H1 (cell line): ENCODE results near the gene LRBA. TPM values are rescaled to one million over a fixed set of nuclear protein-coding genes. Genes with fewer than 3 reads are reported as not detected.

ENCODE experiments used
- CTCF ChIA-PET: fragments of 300-600 bp; sonication (Branson Sonifier 250); formaldehyde crosslinking; loops from one replicate; lab custom pipeline; 2021; ENCODE audit not compliant: partially characterized antibody; lab: Charles Lee
- POLR2A ChIA-PET: fragments of 300-600 bp; sonication (Branson Sonifier 250); formaldehyde crosslinking; loops from one replicate; lab custom pipeline; 2021; ENCODE audit warnings: inconsistent platforms; ENCODE audit not compliant: partially characterized antibody; lab: Charles Lee
- DNase-seq, 2 experiments: peaks; one replicate each; pipeline versions ENCODE4 v3.0.0 to v3.0.0-alpha.2; 2010 to 2022; ENCODE audit warnings: low spot score in 2 of 2, low read depth in 1 of 2, mixed read lengths in 1 of 2
- FAIRE-seq: peaks from 2 replicates; lab custom pipeline; 2011; peaks lifted over from hg19 to GRCh38; lab: Jason Lieb, UNC
- H2AFZ ChIP-seq: 2 replicates; pipeline ENCODE4 v1.8.1; 2012; ENCODE audit warnings: low read length, inconsistent platforms
- H2AK5ac ChIP-seq: 2 replicates; pipeline ENCODE4 v1.6.1; 2013; ENCODE audit warnings: low read depth, low read length
- H2BK120ac ChIP-seq: replicated peaks from 2 replicates; pipeline ENCODE3; 2013; ENCODE audit warnings: low read depth, low read length, inconsistent platforms
- H2BK12ac ChIP-seq: 2 replicates; pipeline ENCODE4 v1.6.1; 2013; ENCODE audit warnings: low read depth, low read length
- H2BK15ac ChIP-seq: 2 replicates; pipeline ENCODE4 v1.6.1; 2013; ENCODE audit warnings: low read length
- H2BK20ac ChIP-seq: 2 replicates; pipeline ENCODE4 v1.6.1; 2013; ENCODE audit warnings: low read length
- H2BK5ac ChIP-seq: 2 replicates; pipeline ENCODE4 v1.6.1; 2013; ENCODE audit warnings: low read depth, low read length
- H3K14ac ChIP-seq: 2 replicates; pipeline ENCODE4 v1.6.1; 2013; ENCODE audit warnings: inconsistent platforms; ENCODE audit not compliant: insufficient read length
- H3K18ac ChIP-seq: 2 replicates; pipeline ENCODE4 v1.6.1; 2013; ENCODE audit warnings: low read length; ENCODE audit errors: extremely low read depth
- H3K23ac ChIP-seq: 2 replicates; pipeline ENCODE4 v1.6.1; 2013; ENCODE audit warnings: inconsistent platforms; ENCODE audit not compliant: insufficient read length
- H3K23me2 ChIP-seq: 2 replicates; pipeline ENCODE4 v1.6.1; 2013; ENCODE audit warnings: low read depth, low read length
- H3K27ac ChIP-seq: 2 replicates; pipeline ENCODE4 v1.6.1; 2011; ENCODE audit warnings: low read depth, low read length, inconsistent platforms
- H3K27me3 ChIP-seq, 4 experiments: replicated peaks in 1 of 4; 1 replicate in 1 of 4; 2 replicates in 3 of 4; pipeline versions ENCODE4 v1.6.1 to v1.8.1; 2011 to 2013; ENCODE audit warnings: low read length in 3 of 4, mild to moderate bottlenecking in 3 of 4, inconsistent platforms in 2 of 4, mixed read lengths in 2 of 4, moderate library complexity in 1 of 4; ENCODE audit not compliant: control insufficient read depth in 3 of 4, insufficient read depth in 3 of 4; ENCODE audit errors: extremely low read depth in 1 of 4
- H3K36me3 ChIP-seq, 4 experiments: 2 replicates each; pipeline versions ENCODE4 v1.6.1 to v1.8.1; 2011 to 2013; ENCODE audit warnings: mild to moderate bottlenecking in 4 of 4, low read length in 3 of 4, moderate library complexity in 2 of 4, control low read depth in 1 of 4, inconsistent platforms in 1 of 4; ENCODE audit not compliant: insufficient read depth in 4 of 4, control insufficient read depth in 2 of 4
- H3K4ac ChIP-seq: replicated peaks from 2 replicates; pipeline ENCODE3; 2013; ENCODE audit warnings: low read length, low read depth, mixed read lengths, inconsistent platforms; ENCODE audit not compliant: insufficient read length
- H3K4me1 ChIP-seq, 4 experiments: replicated peaks in 1 of 4; 1 replicate in 1 of 4; 2 replicates in 3 of 4; pipeline versions ENCODE4 v1.6.1 to v1.8.1; 2011 to 2013; ENCODE audit warnings: low read length in 3 of 4, inconsistent platforms in 2 of 4, mixed read lengths in 1 of 4; ENCODE audit not compliant: insufficient read depth in 4 of 4, control insufficient read depth in 3 of 4
- H3K4me2 ChIP-seq, 2 experiments: 2 replicates each; pipeline versions ENCODE4 v1.6.1 to v1.8.1; 2011 to 2013; ENCODE audit warnings: low read depth in 2 of 2, low read length in 2 of 2, control low read depth in 1 of 2, inconsistent platforms in 1 of 2, mild to moderate bottlenecking in 1 of 2; ENCODE audit not compliant: insufficient read depth in 1 of 2
- H3K4me3 ChIP-seq, 4 experiments: fragments of 200-600, 300-600 bp in 1 of 4; sonication (generic), shearing (Covaris generic), sonication (Bioruptor Twin) in 1 of 4; 2 replicates each; pipeline versions ENCODE4 v1.5.1 to v1.8.1; 2011 to 2016; ENCODE audit warnings: low read length in 4 of 4, low read depth in 3 of 4, control low read depth in 2 of 4, inconsistent platforms in 2 of 4, mild to moderate bottlenecking in 2 of 4, mixed read lengths in 1 of 4, moderate library complexity in 1 of 4; ENCODE audit not compliant: insufficient read depth in 2 of 4; ENCODE audit errors: extremely low read depth in 1 of 4
- H3K56ac ChIP-seq: replicated peaks from 2 replicates; pipeline ENCODE3; 2013; ENCODE audit warnings: low read depth, mild to moderate bottlenecking, mixed read lengths, low read length, inconsistent platforms; ENCODE audit not compliant: insufficient read length
- H3K79me1 ChIP-seq: 2 replicates; pipeline ENCODE4 v1.6.1; 2013; ENCODE audit warnings: low read depth, low read length, control low read depth
- H3K79me2 ChIP-seq, 2 experiments: 2 replicates each; pipeline versions ENCODE4 v1.6.1 to v1.8.1; 2012 to 2013; ENCODE audit warnings: low read length in 2 of 2, mild to moderate bottlenecking in 2 of 2, inconsistent platforms in 1 of 2; ENCODE audit not compliant: insufficient read depth in 2 of 2, control insufficient read depth in 1 of 2
- H3K9ac ChIP-seq, 4 experiments: replicated peaks in 1 of 4; 1 replicate in 1 of 4; 2 replicates in 3 of 4; pipeline versions ENCODE4 v1.6.1 to v1.8.1; 2011 to 2013; ENCODE audit warnings: low read depth in 3 of 4, low read length in 3 of 4, control low read depth in 2 of 4, mild to moderate bottlenecking in 2 of 4, moderate library complexity in 2 of 4, inconsistent platforms in 1 of 4; ENCODE audit errors: extremely low read depth in 1 of 4
- H3K9me3 ChIP-seq, 2 experiments: 2 replicates each; pipeline versions ENCODE4 v1.6.1 to v1.8.1; 2012 to 2013; ENCODE audit warnings: mild to moderate bottlenecking in 2 of 2, moderate library complexity in 2 of 2, control low read depth in 1 of 2, inconsistent platforms in 1 of 2, low read depth in 1 of 2, low read length in 1 of 2, mixed read lengths in 1 of 2; ENCODE audit not compliant: insufficient read depth in 2 of 2
- H4K20me1 ChIP-seq, 2 experiments: replicated peaks in 1 of 2; 2 replicates each; pipeline versions ENCODE3 to v1.8.1; 2011 to 2013; ENCODE audit warnings: inconsistent platforms in 2 of 2, low read length in 2 of 2, mild to moderate bottlenecking in 1 of 2; ENCODE audit not compliant: insufficient read depth in 2 of 2, control insufficient read depth in 1 of 2
- H4K5ac ChIP-seq: 2 replicates; pipeline ENCODE4 v1.6.1; 2013; ENCODE audit warnings: low read length, low read depth, mixed read lengths, inconsistent platforms; ENCODE audit not compliant: insufficient read length
- H4K8ac ChIP-seq: 2 replicates; pipeline ENCODE4 v1.8.0; 2013; ENCODE audit warnings: mild to moderate bottlenecking, moderate library complexity, low read length, inconsistent platforms; ENCODE audit not compliant: insufficient read depth; ENCODE audit errors: extremely low read depth
- H4K91ac ChIP-seq: replicated peaks from 2 replicates; pipeline ENCODE3; 2013; ENCODE audit warnings: low read length, mixed read lengths, inconsistent platforms; ENCODE audit not compliant: insufficient read length
- BCL11A ChIP-seq, 2 experiments: IDR thresholded peaks; one replicate each; pipeline ENCODE4 v1.6.1; 2011; ENCODE audit warnings: low read depth in 2 of 2, low read length in 2 of 2, mild to moderate bottlenecking in 2 of 2
- CEBPB ChIP-seq: IDR thresholded peaks from 2 replicates; pipeline ENCODE4 v1.6.1; 2012; ENCODE audit warnings: low read depth, low read length
- CTBP2 ChIP-seq: IDR thresholded peaks from 2 replicates; pipeline ENCODE4 v1.7.0; 2011; ENCODE audit warnings: borderline replicate concordance, mild to moderate bottlenecking, moderate library complexity, mixed read lengths, low read length; ENCODE audit not compliant: insufficient read depth, insufficient read length
- EGR1 ChIP-seq: IDR thresholded peaks from 2 replicates; pipeline ENCODE4 v1.6.1; 2011; ENCODE audit warnings: low read depth, low read length, borderline replicate concordance
- FOSL1 ChIP-seq: IDR thresholded peaks from 2 replicates; pipeline ENCODE4 v1.6.1; 2011; ENCODE audit warnings: mild to moderate bottlenecking, low read depth, low read length, moderate library complexity; ENCODE audit not compliant: insufficient read depth
- KDM4A ChIP-seq: IDR thresholded peaks from one replicate; pipeline ENCODE4 v1.7.1; 2012; ENCODE audit warnings: low read depth, mild to moderate bottlenecking, moderate library complexity, low read length, inconsistent platforms; ENCODE audit not compliant: severe bottlenecking
- POU5F1 ChIP-seq: IDR thresholded peaks from 2 replicates; pipeline ENCODE4 v1.6.1; 2011; ENCODE audit warnings: low read depth, mild to moderate bottlenecking, low read length, moderate library complexity
- SIX5 ChIP-seq: IDR thresholded peaks from 2 replicates; pipeline ENCODE4 v1.6.1; 2011; ENCODE audit warnings: mild to moderate bottlenecking, low read depth, low read length
- SP4 ChIP-seq: IDR thresholded peaks from 2 replicates; pipeline ENCODE4 v1.6.1; 2012; ENCODE audit warnings: low read length, inconsistent platforms
- TAF1 ChIP-seq: IDR thresholded peaks from 2 replicates; pipeline ENCODE4 v1.6.1; 2011; ENCODE audit warnings: mild to moderate bottlenecking, low read depth, low read length
- TAF7 ChIP-seq: optimal IDR thresholded peaks from 2 replicates; pipeline ENCODE3; 2011; ENCODE audit warnings: low read depth, mild to moderate bottlenecking, inconsistent platforms, low read length, moderate library complexity, borderline replicate concordance
- TCF12 ChIP-seq: IDR thresholded peaks from 2 replicates; pipeline ENCODE4 v1.6.1; 2011; ENCODE audit warnings: low read depth, mild to moderate bottlenecking, low read length
- WGBS, 2 experiments: shearing (Covaris generic) in 1 of 2; methylation state at CpG; one replicate each; pipeline versions ENCODE4 v1.1.6 to v1.1.7; 2013 to 2015; ENCODE audit warnings: low lambda C conversion rate in 2 of 2, mixed read lengths in 2 of 2, inconsistent platforms in 1 of 2, low coverage in 1 of 2, missing lambda C conversion rate in 1 of 2; ENCODE audit not compliant: insufficient replicate concordance in 2 of 2, insufficient coverage in 1 of 2, insufficient read length in 1 of 2; ENCODE audit errors: extremely low coverage in 1 of 2, missing lambda C conversion rate in 1 of 2; 5-methylcytosine and 5-hydroxymethylcytosine counted together
- polyA plus RNA-seq, 7 experiments: library from polyadenylated mRNA; depleted of rRNA in 3 of 7; stranded (reverse) in 5 of 7; unstranded in 2 of 7; fragments of >200 nt in 5 of 7; fragments of 200-250 nt in 2 of 7; gene quantifications; 1 replicate in 5 of 7; 2 replicates in 1 of 7; 4 replicates in 1 of 7; pipeline versions ENCODE4 v1.2.1 to v1.2.3, GENCODE V29; 2011 to 2013; ENCODE audit warnings: missing spikeins in 2 of 7, mixed read lengths in 2 of 7
- total RNA-seq: library from RNA; stranded (reverse); fragmentation: NEBNext Ultra II Directional; extraction: Animal tissue kit (Norgen Biotek cat#: 25700); gene quantifications from 2 replicates; pipeline ENCODE4 v1.2.1, GENCODE V29; 2021
- TF ChIP-seq, protein P1 (sequence below): IDR thresholded peaks from 2 replicates; pipeline ENCODE4 v1.6.1; 2012; ENCODE audit warnings: inconsistent platforms
- TF ChIP-seq, protein P2 (sequence below): IDR thresholded peaks from 2 replicates; pipeline ENCODE4 v1.6.1; 2011; ENCODE audit warnings: low read depth, mild to moderate bottlenecking, low read length; ENCODE audit not compliant: insufficient read depth

The LRBA gene
- total and polyA plus RNA-seq, 2 of the 8 experiments (the other 6 are each of a cell fraction or from before 2014, with no cell fraction given): 54.6 to 83.2 TPM

GRCh38 chr4:151034829-151035228, 19.7 kb upstream of the LRBA start:
- Histone ChIP-seq H2BK15ac (no peak overlapping the region), H2BK5ac (no peak overlapping the region), H3K4me3 (no peak overlapping the region), H3K4me1 (peaks cover 0 to 3% (median 1%) of the 10 kb centered on the region in 4 experiments; a peak in 2 of 7 replicates), H4K5ac (no peak overlapping the region), H3K14ac (no peak overlapping the region), H3K4me2 (no peak overlapping the region), H3K9ac (no peak overlapping the region), H3K4ac (no peak overlapping the region), H3K23ac (no peak overlapping the region), H2AFZ (no peak overlapping the region), H3K27ac (no peak overlapping the region), H3K27me3 (no peaks in the 10 kb centered on the region), H2BK120ac (no peak overlapping the region), H2BK20ac (no peak overlapping the region), H3K23me2 (no peaks in the 10 kb centered on the region), H2AK5ac (no peak overlapping the region), H3K9me3 (no peaks in the 10 kb centered on the region), H3K79me1 (no peaks in the 10 kb centered on the region; the same call in 1 of the 2 replicates), H3K18ac (no peak overlapping the region), H3K36me3 (no peaks in the 10 kb centered on the region), H3K79me2 (no peaks in the 10 kb centered on the region), H4K20me1 (no peaks in the 10 kb centered on the region), H4K8ac (no peak overlapping the region), H4K91ac (no peak overlapping the region), H3K56ac (no peak overlapping the region), H2BK12ac (no peak overlapping the region)
- POLR2A ChIA-PET: interaction anchor here (0.6 to 1.6 kb wide), 5 partner anchors 9 to 75 kb away, joined by 3 to 5 read pairs (median 4); partner anchors contain the start of gene RPS3A
- no peak for DNase-seq
- CTCF ChIA-PET: interaction anchor here (1.6 kb wide), 1 partner anchor 12 kb away, joined by 3 read pairs; no protein-coding TSS in a partner anchor
- FAIRE-seq: no peak
- whole genome bisulfite sequencing, 2 experiments: 87% methylated on average over 2 of the region's 2 CpGs; no CpG with 5 or more reads in 1 of the 2 experiments
- TF ChIP-seq EGR1 (no peak), TAF7 (no peak), TCF12 (no peak), CEBPB (no peak), CTBP2 (no peak), BCL11A (IDR thresholded peaks at IDR 0.05; ENCODE audit: low read depth in 2 of 2, low read length in 2 of 2) (no peak), SP4 (no peak), SIX5 (no peak), TAF1 (no peak), POU5F1 (no peak), KDM4A (no peak), FOSL1 (no peak)
- TF ChIP-seq, protein P1, sequence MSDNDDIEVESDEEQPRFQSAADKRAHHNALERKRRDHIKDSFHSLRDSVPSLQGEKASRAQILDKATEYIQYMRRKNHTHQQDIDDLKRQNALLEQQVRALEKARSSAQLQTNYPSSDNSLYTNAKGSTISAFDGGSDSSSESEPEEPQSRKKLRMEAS: no peak
- TF ChIP-seq, protein P2, sequence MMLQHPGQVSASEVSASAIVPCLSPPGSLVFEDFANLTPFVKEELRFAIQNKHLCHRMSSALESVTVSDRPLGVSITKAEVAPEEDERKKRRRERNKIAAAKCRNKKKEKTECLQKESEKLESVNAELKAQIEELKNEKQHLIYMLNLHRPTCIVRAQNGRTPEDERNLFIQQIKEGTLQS: no peak
